H54 (cell line): ENCODE data around the gene IRX3.
A peak's percentile ranks its signal among the peaks of the same experiment; 100 is the strongest.

Experiments used
- DNase-seq: peaks from one replicate; pipeline ENCODE4 v3.0.0; 2011; ENCODE audit warnings: low spot score, mixed read lengths; ENCODE audit not compliant: insufficient read length
- FAIRE-seq: peaks from 3 replicates; lab custom pipeline; 2011; peaks lifted over from hg19 to GRCh38; lab: Jason Lieb, UNC
- POLR2A ChIP-seq: IDR thresholded peaks from 2 replicates; pipeline ENCODE4 v1.6.1; 2011; ENCODE audit warnings: low read depth, mild to moderate bottlenecking, low read length

The IRX3 gene

GRCh38 chr16:54287131-54288029 lies 793 bp upstream of the IRX3 start:
- DNase-seq (no peak), FAIRE-seq (no peak)
- no peak for TF ChIP-seq POLR2A

GRCh38 chr16:54286090-54286365 lies 559 bp downstream of the IRX3 start:
- DNase-seq (peak; percentile 26), FAIRE-seq (no peak)
- TF ChIP-seq POLR2A = no peak; the same call in 1 of the 2 replicates

- FAIRE-seq (no peak), DNase-seq (peak; percentile 86)
- TF ChIP-seq POLR2A = no peak
These were observed 1.0 kb downstream of the IRX3 start for GRCh38 chr16:54285414-54286089.

- DNase-seq = no peak
- TF ChIP-seq POLR2A = no peak
- FAIRE-seq = no peak
These were observed 1.6 kb downstream of the IRX3 start for GRCh38 chr16:54284931-54285413.

GRCh38 chr16:54284319-54284930 lies 2.2 kb downstream of the IRX3 start:
- FAIRE-seq (no peak), DNase-seq (no peak)
- TF ChIP-seq POLR2A = no peak

GRCh38 chr16:54283725-54284318 lies 2.8 kb downstream of the IRX3 start:
- FAIRE-seq (no peak), DNase-seq (no peak)
- TF ChIP-seq POLR2A = no peak

- no peak for DNase-seq
- TF ChIP-seq POLR2A = no peak
- no peak for FAIRE-seq
These were observed 3.5 kb downstream of the IRX3 start for GRCh38 chr16:54282928-54283724.

GRCh38 chr16:54282202-54282927 lies 4.2 kb downstream of the IRX3 start:
- DNase-seq = no peak
- no peak for TF ChIP-seq POLR2A
- no peak for FAIRE-seq

- no peak for FAIRE-seq
- DNase-seq = no peak
These were observed 4.9 kb downstream of the IRX3 start for GRCh38 chr16:54281535-54282201.

GRCh38 chr16:54280751-54281150 lies 5.8 kb downstream of the IRX3 start:
- DNase-seq = peak; percentile 70
- FAIRE-seq = no peak
- no peak for TF ChIP-seq POLR2A

More at GRCh38 chr16:54281535-54282201, 4.9 kb downstream of the IRX3 start:
- no peak for TF ChIP-seq POLR2A

- FAIRE-seq (no peak), DNase-seq (no peak)
- no peak for TF ChIP-seq POLR2A
These were observed 8.5 kb downstream of the IRX3 start for GRCh38 chr16:54277845-54278703.
